Psoas muscle (tissue), 8 donors: ENCODE measurements around the gene IER5. TPM values are rescaled to one million over a fixed set of nuclear protein-coding genes. Genes with fewer than 3 reads are reported as not detected.
A peak's percentile ranks its signal among the peaks of the same experiment; 100 is the strongest.

Source experiments
- ATAC-seq, 4 donors: fragments of 200-7000 bp; cut with Tn5 transposase; one replicate each; pipeline ENCODE4 v1.9.1; 2020; ENCODE audit warnings: moderate library complexity in 3 of 4, mild to moderate bottlenecking in 2 of 4
- DNase-seq, 2 donors: peaks; one replicate each; pipeline ENCODE4 v3.0.0-alpha.2; 2020
- H3K27ac ChIP-seq: fragments of 200-600 bp; one replicate; pipeline ENCODE4 v1.8.0; 2022
- H3K27me3 ChIP-seq, 3 donors: fragments of 200-600 bp in 1 of 3; one replicate each; pipeline versions ENCODE4 v1.6.1 to v1.8.0; 2013 to 2022; ENCODE audit warnings: low read length in 2 of 3, mild to moderate bottlenecking in 2 of 3, moderate library complexity in 1 of 3; ENCODE audit not compliant: insufficient read depth in 3 of 3
- H3K36me3 ChIP-seq, 2 donors: fragments of 200-600 bp in 1 of 2; one replicate each; pipeline versions ENCODE4 v1.6.1 to v1.8.0; 2013 to 2022; ENCODE audit warnings: low read depth in 1 of 2, mild to moderate bottlenecking in 1 of 2, moderate library complexity in 1 of 2; ENCODE audit not compliant: insufficient read depth in 1 of 2
- H3K4me1 ChIP-seq: fragments of 200-600 bp; one replicate; pipeline ENCODE4 v1.8.0; 2022
- H3K4me3 ChIP-seq: fragments of 200-600 bp; one replicate; pipeline ENCODE4 v1.8.0; 2022; ENCODE audit warnings: mild to moderate bottlenecking
- H3K9me3 ChIP-seq: fragments of 200-600 bp; one replicate; pipeline ENCODE4 v1.8.0; 2022
- CTCF ChIP-seq: fragments of 200-600 bp; IDR thresholded peaks from one replicate; pipeline ENCODE4 v1.8.0; 2022; ENCODE audit warnings: antibody characterized with exemption
- WGBS, 3 donors: extraction: QIAGEN DNeasy Blood & Tissue Kit; methylation state at CpG; one replicate each; pipeline versions ENCODE4 v1.1.6 to v1.1.7; 2013; 5-methylcytosine and 5-hydroxymethylcytosine counted together
- intact Hi-C, 2 donors: fragments of 100-400 bp; cut with DNase I; formaldehyde crosslinking; loops; one replicate each; pipeline versions ENCODE4 v1.11.0 to v1.14.2; 2022
- polyA plus RNA-seq, 3 donors: library from polyadenylated mRNA; stranded (reverse); fragments of 200-250 nt; gene quantifications; one replicate each; pipeline ENCODE4 v1.2.3, GENCODE V29; 2013
- total RNA-seq, 4 donors: library from RNA; stranded (reverse); fragmentation: NEBNext Ultra II Directional in 2 of 4; extraction: Animal tissue kit (Norgen Biotek cat#: 25700) in 2 of 4; gene quantifications; one replicate each; pipeline versions ENCODE4 v1.2.1 to v1.2.4, GENCODE V29; 2021 to 2023
- donor health status: healthy with polysubstance abuse.
- donor health status: DM: no; HTN: no; CAD: no; lungs with moderate emphysema.
- donor health status: Bipolar disorder and iron deficiency.
- donor health status: healthy.
- donor health status: DM: yes; HTN: yes; CAD: no.
- donor health status: DM: no; HTN: no; CAD: no.
- donor health status: DM: no; HTN: no; CAD: no.
- donor health status: DM: yes; HTN: yes; CAD: no.

The IER5 gene
- total and polyA plus RNA-seq, 7 donors = 19.9 to 110 (median 37.5) TPM

- TF ChIP-seq CTCF = no peak
- no peaks in the 10 kb centered on the region for H3K9me3 ChIP-seq
- H3K27ac ChIP-seq = no peak overlapping the region
- no peaks in the 10 kb centered on the region for H3K27me3 ChIP-seq
- no peak overlapping the region for H3K4me3 ChIP-seq
- no peak for DNase-seq
- ATAC-seq = no peak
- peaks cover 23% of the 10 kb centered on the region for H3K4me1 ChIP-seq
- intact Hi-C loops = no loop called here
- H3K36me3 ChIP-seq = no peaks in the 10 kb centered on the region
- WGBS, 3 donors = 96 to 100% (median 98%) methylated on average over 6 of the region's 6 CpGs
Observed at GRCh38 chr1:181133441-181133951, 45.0 kb downstream of the IER5 start.

GRCh38 chr1:181133969-181134418, 45.5 kb downstream of the IER5 start:
- H3K4me3 ChIP-seq = no peak overlapping the region
- no peak for TF ChIP-seq CTCF
- no peak for ATAC-seq
- 94 to 98% (median 98%) methylated on average over 12 of the region's 12 CpGs for WGBS, 3 donors
- no peak for DNase-seq
- H3K4me1 ChIP-seq = peaks cover 23% of the 10 kb centered on the region
- H3K27me3 ChIP-seq = no peaks in the 10 kb centered on the region
- H3K36me3 ChIP-seq = no peaks in the 10 kb centered on the region
- H3K9me3 ChIP-seq = no peaks in the 10 kb centered on the region
- H3K27ac ChIP-seq = no peak overlapping the region
- intact Hi-C loops = no loop called here

GRCh38 chr1:181134543-181135436, 46.3 kb downstream of the IER5 start:
- H3K4me3 ChIP-seq = no peak overlapping the region
- intact Hi-C loops = loop anchor here in 1 of 2 donors (5.0 kb wide), 1 partner anchor 177 kb away; no protein-coding TSS in a partner anchor
- H3K4me1 ChIP-seq = peaks cover 18% of the 10 kb centered on the region
- no peaks in the 10 kb centered on the region for H3K27me3 ChIP-seq
- peak overlapping the region; percentile 50 for H3K27ac ChIP-seq
- 77 to 85% (median 79%) methylated on average over 16 of the region's 17 CpGs for WGBS, 3 donors
- H3K36me3 ChIP-seq = no peaks in the 10 kb centered on the region
- DNase-seq (no peak), ATAC-seq (peak; percentile 38 to 86 (median 62))
- no peak for TF ChIP-seq CTCF
- no peaks in the 10 kb centered on the region for H3K9me3 ChIP-seq

DNA sequence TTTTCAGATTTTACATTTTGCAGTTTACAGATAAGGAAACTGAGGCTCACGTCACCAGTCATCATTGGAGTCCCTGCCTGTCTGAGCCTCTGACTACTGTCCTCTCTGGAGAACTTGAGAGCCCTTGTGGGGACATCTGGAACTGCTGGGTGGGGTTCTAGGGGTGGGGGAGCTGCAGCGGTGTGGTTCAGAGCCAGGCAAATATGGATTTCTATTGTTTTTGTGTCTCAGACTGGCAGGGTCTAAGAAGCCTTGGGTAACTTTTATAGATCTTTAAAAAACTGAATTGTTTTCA, 46.9 kb downstream of the IER5 start:
- ATAC-seq (peak; percentile 31 to 72 (median 54)), DNase-seq (no peak)
- intact Hi-C loops = loop anchor here in 1 of 2 donors (5.0 kb wide), 1 partner anchor 178 kb away; no protein-coding TSS in a partner anchor
- Histone ChIP-seq H3K27me3 (no peaks in the 10 kb centered on the region), H3K4me3 (no peak overlapping the region), H3K9me3 (no peaks in the 10 kb centered on the region), H3K27ac (peak overlapping the region; percentile 50), H3K36me3 (no peaks in the 10 kb centered on the region), H3K4me1 (peaks cover 18% of the 10 kb centered on the region)
- TF ChIP-seq CTCF = peak; percentile 20
- WGBS, 3 donors = 74 to 78% (median 75%) methylated on average over 2 of the region's 2 CpGs
